ENCODE measurements around the gene PYGL.
"Not testable (repeated sequence)": the region's sequence is repeated elsewhere in the genome, so short reads cannot be mapped to it uniquely, and the experiment has no call there.

The PYGL gene

DNA sequence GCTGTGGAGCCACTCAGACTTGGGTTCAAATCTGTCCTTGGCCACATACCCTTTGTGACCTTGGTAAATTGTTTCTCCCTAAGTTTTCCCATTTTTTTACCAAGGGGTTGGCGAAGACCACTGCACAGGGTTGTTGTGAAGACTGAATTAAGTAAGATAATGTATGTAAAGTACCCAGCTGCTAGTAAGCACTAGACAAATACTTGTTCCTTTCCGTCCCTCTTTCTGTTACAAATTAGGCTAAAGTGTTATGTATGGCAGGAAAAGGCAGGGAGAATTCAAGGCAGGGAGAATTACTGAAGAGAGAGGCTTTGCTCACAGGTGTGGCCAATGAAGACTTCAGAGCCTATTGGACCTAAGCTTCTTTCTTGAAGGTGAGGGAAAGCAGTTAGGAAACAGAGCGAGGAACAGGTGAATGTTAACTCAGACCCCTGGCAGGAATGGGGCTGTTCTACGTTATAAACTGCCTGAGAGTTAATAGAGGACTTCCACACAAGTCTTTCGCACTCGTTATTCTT is 46.6 kb downstream of the PYGL start:
- CTCF ChIA-PET, result no interaction called here
- POLR2A ChIA-PET, result no interaction called here
- Histone ChIP-seq H3K9me3 (ENCODE audit: control insufficient read depth, insufficient read depth, low read depth, low read length) (no peaks in the 10 kb centered on the region), H3K4me3 (ENCODE audit: low read depth, low read length) (no peak overlapping the region), H3K4me1 (ENCODE audit: control insufficient read depth, insufficient read depth, low read length) (no peaks in the 10 kb centered on the region), H3K36me3 (ENCODE audit: control insufficient read depth in 2 of 2, insufficient read depth in 1 of 2, low read length in 2 of 2) (peaks cover 0 to 8% of the 10 kb centered on the region in 2 experiments; a peak in 1 of 3 replicates), H3K27ac (ENCODE audit: extremely low read depth, low read depth, low read length) (no peak overlapping the region)
- TF ChIP-seq ZNF394 (tag by site-specific recombination; IDR thresholded peaks at IDR 0.05; ENCODE audit: borderline replicate concordance), result no peak
- no peak for TF ChIP-seq ZNF112 (tag by site-specific recombination; IDR thresholded peaks at IDR 0.05)
- TF ChIP-seq ZNF354C (tag by site-specific recombination; IDR thresholded peaks at IDR 0.05; ENCODE audit: borderline replicate concordance, low read depth), result no peak
- no peak for TF ChIP-seq HOXA7 (CRISPR knock-in tag; IDR thresholded peaks at IDR 0.05; ENCODE audit: borderline replicate concordance)
- no peak for TF ChIP-seq WT1 (tag by site-specific recombination; IDR thresholded peaks at IDR 0.05)
- TF ChIP-seq, protein P1, sequence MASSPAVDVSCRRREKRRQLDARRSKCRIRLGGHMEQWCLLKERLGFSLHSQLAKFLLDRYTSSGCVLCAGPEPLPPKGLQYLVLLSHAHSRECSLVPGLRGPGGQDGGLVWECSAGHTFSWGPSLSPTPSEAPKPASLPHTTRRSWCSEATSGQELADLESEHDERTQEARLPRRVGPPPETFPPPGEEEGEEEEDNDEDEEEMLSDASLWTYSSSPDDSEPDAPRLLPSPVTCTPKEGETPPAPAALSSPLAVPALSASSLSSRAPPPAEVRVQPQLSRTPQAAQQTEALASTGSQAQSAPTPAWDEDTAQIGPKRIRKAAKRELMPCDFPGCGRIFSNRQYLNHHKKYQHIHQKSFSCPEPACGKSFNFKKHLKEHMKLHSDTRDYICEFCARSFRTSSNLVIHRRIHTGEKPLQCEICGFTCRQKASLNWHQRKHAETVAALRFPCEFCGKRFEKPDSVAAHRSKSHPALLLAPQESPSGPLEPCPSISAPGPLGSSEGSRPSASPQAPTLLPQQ (tag by site-specific recombination; IDR thresholded peaks at IDR 0.05), result no peak
- TF ChIP-seq, protein P2, sequence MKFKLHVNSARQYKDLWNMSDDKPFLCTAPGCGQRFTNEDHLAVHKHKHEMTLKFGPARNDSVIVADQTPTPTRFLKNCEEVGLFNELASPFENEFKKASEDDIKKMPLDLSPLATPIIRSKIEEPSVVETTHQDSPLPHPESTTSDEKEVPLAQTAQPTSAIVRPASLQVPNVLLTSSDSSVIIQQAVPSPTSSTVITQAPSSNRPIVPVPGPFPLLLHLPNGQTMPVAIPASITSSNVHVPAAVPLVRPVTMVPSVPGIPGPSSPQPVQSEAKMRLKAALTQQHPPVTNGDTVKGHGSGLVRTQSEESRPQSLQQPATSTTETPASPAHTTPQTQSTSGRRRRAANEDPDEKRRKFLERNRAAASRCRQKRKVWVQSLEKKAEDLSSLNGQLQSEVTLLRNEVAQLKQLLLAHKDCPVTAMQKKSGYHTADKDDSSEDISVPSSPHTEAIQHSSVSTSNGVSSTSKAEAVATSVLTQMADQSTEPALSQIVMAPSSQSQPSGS (tag by site-specific recombination; IDR thresholded peaks at IDR 0.05; ENCODE audit: low read depth), result no peak
- no peak for TF ChIP-seq YY2 (tag by site-specific recombination; IDR thresholded peaks at IDR 0.05)
- no peak for TF ChIP-seq ZNF302 (tag by site-specific recombination; IDR thresholded peaks at IDR 0.05; ENCODE audit: low read depth)

DNA sequence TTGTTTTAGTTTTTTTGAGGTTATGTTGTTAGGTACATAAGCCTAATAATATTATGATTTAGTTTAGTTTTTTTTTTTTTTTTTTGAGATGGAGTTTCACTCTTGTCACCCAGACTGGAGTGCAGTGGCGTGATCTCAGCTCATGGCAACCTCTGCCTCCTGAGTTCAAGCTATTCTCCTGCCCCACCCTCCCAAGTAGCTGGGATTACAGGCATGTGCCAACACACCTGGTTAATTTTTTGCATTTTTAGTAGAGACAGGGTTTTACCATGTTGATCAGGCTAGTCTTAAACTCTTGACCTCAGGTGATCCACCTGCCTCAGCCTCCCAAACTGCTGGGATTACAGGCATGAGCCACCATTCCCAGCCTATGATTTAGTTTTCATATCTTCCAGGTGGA is 47.3 kb downstream of the PYGL start:
- H3K4me3 ChIP-seq (ENCODE audit: low read depth, low read length); H3K9me3 ChIP-seq (ENCODE audit: control insufficient read depth, insufficient read depth, low read depth, low read length); CTCF ChIA-PET; H3K4me1 ChIP-seq (ENCODE audit: control insufficient read depth, insufficient read depth, low read length); POLR2A ChIA-PET; H3K36me3 ChIP-seq (ENCODE audit: control insufficient read depth in 2 of 2, insufficient read depth in 1 of 2, low read length in 2 of 2); H3K27ac ChIP-seq (ENCODE audit: extremely low read depth, low read depth, low read length): not testable (repeated sequence)

DNA sequence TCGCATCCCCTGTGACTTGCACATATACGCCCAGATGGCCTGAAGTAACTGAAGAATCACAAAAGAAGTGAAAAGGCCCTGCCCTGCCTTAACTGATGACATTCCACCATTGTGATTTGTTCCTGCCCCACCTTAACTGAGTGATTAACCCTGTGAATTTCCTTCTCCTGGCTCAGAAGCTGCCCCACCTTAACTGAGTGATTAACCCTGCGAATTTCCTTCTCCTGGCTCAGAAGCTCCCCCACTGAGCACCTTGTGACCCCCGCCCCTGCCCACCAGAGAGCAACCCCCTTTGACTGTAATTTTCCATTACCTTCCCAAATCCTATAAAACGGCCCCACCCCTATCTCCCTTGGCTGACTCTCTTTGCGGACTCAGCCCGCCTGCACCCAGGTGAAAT is 47.9 kb downstream of the PYGL start:
- H3K4me1 ChIP-seq (ENCODE audit: control insufficient read depth, insufficient read depth, low read length); CTCF ChIA-PET; H3K36me3 ChIP-seq (ENCODE audit: control insufficient read depth in 2 of 2, insufficient read depth in 1 of 2, low read length in 2 of 2); H3K27ac ChIP-seq (ENCODE audit: extremely low read depth, low read depth, low read length); H3K9me3 ChIP-seq (ENCODE audit: control insufficient read depth, insufficient read depth, low read depth, low read length); POLR2A ChIA-PET; H3K4me3 ChIP-seq (ENCODE audit: low read depth, low read length): not testable (repeated sequence)

DNA sequence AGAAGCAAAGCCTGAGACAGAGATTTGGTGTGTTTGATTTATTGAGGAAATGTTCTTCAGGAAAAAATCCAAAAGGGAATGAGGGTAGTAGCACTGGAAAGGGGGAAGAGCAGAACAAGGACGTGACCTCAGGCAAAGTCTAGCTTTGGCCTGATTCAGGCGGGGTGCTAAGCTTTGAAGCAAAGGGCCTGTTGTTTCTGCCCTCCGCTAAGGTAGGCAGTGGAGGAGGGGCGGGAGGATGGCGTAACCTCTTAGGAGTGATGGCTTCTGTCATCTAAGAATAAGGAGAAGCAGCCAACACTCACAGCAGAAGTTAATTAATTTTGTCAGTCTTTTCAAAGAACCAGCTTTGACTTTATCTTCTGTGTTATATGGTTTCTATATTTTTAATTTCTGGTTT is 52.0 kb downstream of the PYGL start:
- POLR2A ChIA-PET, result no interaction called here
- Histone ChIP-seq H3K4me3 (ENCODE audit: low read depth, low read length) (no peak overlapping the region), H3K4me1 (ENCODE audit: control insufficient read depth, insufficient read depth, low read length) (no peaks in the 10 kb centered on the region), H3K27ac (ENCODE audit: extremely low read depth, low read depth, low read length) (no peak overlapping the region), H3K36me3 (ENCODE audit: control insufficient read depth in 2 of 2, insufficient read depth in 1 of 2, low read length in 2 of 2) (no peaks in the 10 kb centered on the region), H3K9me3 (ENCODE audit: control insufficient read depth, insufficient read depth, low read depth, low read length) (no peaks in the 10 kb centered on the region)
- CTCF ChIA-PET, result interaction anchor here (1.2 kb wide), 1 partner anchor 9 kb away, joined by 4 read pairs; no protein-coding TSS in a partner anchor
- TF ChIP-seq ZNF555 (tag by site-specific recombination; conservative IDR thresholded peaks at IDR 0.05) (no peak), ZNF544 (tag by site-specific recombination; IDR thresholded peaks at IDR 0.05) (no peak), ZNF548 (tag by site-specific recombination; IDR thresholded peaks at IDR 0.05) (no peak), ZNF596 (tag by site-specific recombination; IDR thresholded peaks at IDR 0.05) (no peak), ZNF416 (tag by site-specific recombination; IDR thresholded peaks at IDR 0.05) (no peak), HOXC10 (CRISPR knock-in tag; IDR thresholded peaks at IDR 0.05) (no peak), SCRT1 (tag by site-specific recombination; IDR thresholded peaks at IDR 0.05; ENCODE audit: borderline replicate concordance) (no peak), ZNF214 (tag by site-specific recombination; IDR thresholded peaks at IDR 0.05; ENCODE audit: borderline replicate concordance) (no peak), ZNF174 (tag by site-specific recombination; IDR thresholded peaks at IDR 0.05) (no peak), ZNF157 (tag by site-specific recombination; IDR thresholded peaks at IDR 0.05) (no peak), ZNF549 (tag by site-specific recombination; IDR thresholded peaks at IDR 0.05) (no peak), ZNF510 (tag by site-specific recombination; IDR thresholded peaks at IDR 0.05; ENCODE audit: insufficient replicate concordance) (no peak), ZNF19 (tag by site-specific recombination; IDR thresholded peaks at IDR 0.05; ENCODE audit: low read depth) (no peak), ZNF350 (tag by site-specific recombination; IDR thresholded peaks at IDR 0.05) (no peak)
- TF ChIP-seq, protein P1 (tag by site-specific recombination; IDR thresholded peaks at IDR 0.05), result no peak
